Choroid plexus epithelial cell (primary cell): ENCODE results near the gene GSTM5.
"Not testable (repeated sequence)": the region's sequence is repeated elsewhere in the genome, so short reads cannot be mapped to it uniquely, and the experiment has no call there.

Source experiments
- DNase-seq: peaks from one replicate; pipeline ENCODE4 v3.0.0-alpha.2; 2010; ENCODE audit warnings: low read depth
- H3K4me3 ChIP-seq: 2 replicates; pipeline ENCODE4 v1.5.1; 2011; ENCODE audit warnings: low read depth, mild to moderate bottlenecking, control low read depth, low read length, moderate library complexity
- CTCF ChIP-seq: conservative IDR thresholded peaks from 2 replicates; pipeline ENCODE4 v1.5.1; 2011; ENCODE audit warnings: low read depth, mild to moderate bottlenecking, control low read depth, inconsistent platforms, low read length, moderate library complexity

GSTM5 gene

GRCh38 chr1:109697066-109697465 is 15.0 kb upstream of the GSTM5 start:
- H3K4me3 ChIP-seq, result no peak overlapping the region
- no peak for TF ChIP-seq CTCF
- DNase-seq, result no peak

- not testable (repeated sequence) for DNase-seq, H3K4me3 ChIP-seq
These were observed 14.2 kb upstream of the GSTM5 start for GRCh38 chr1:109697861-109698260.

GRCh38 chr1:109702940-109703339 is 9.1 kb upstream of the GSTM5 start:
- not testable (repeated sequence) for DNase-seq

DNA sequence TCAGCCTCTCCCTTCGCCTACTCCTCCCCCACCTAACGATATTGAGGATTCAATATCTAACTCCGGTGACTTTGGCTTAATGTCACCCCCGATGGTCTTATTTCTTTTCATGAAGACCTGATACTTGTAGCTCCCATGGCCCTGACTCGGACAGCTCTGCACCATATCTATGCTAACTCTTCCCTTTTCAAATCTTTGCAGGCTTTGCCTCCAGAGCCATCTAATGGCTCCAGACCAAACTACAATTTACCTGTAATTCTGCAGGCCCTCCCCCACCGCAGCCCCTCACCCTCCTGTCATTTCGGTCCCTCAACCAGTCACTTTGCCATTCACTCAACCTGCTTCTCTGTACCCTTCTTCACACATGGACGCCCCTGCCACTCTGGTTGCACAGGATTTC is 7.9 kb upstream of the GSTM5 start:
- TF ChIP-seq CTCF, result peak; percentile 17
- no peak for DNase-seq
- no peak overlapping the region for H3K4me3 ChIP-seq

More at GRCh38 chr1:109702940-109703339, 9.1 kb upstream of the GSTM5 start:
- H3K4me3 ChIP-seq, result not testable (repeated sequence)

DNA sequence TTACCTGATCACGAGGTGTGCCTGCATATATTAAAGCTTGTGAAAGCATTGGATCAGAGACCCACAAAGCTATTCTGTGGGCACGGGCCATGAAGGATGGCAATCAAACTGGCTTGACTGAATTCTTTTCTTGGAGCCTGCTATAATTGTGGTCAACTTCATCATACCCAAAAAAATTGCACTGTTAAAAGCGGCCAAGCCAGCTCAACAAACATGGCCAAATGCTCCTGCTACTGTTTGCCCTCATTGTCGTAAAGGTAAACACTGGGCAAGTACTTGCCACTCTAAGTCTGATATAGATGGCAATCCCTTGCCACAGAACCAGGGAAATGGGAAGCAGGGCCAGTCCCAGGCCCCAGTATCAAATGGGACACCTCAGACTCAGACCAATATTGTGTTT is 6.6 kb upstream of the GSTM5 start:
- no peak for DNase-seq
- TF ChIP-seq CTCF, result no peak

GRCh38 chr1:109708949-109709348 is 3.1 kb upstream of the GSTM5 start:
- DNase-seq, H3K4me3 ChIP-seq: not testable (repeated sequence)

More for the DNA sequence above, 6.6 kb upstream of the GSTM5 start:
- H3K4me3 ChIP-seq, result no peak overlapping the region

DNA sequence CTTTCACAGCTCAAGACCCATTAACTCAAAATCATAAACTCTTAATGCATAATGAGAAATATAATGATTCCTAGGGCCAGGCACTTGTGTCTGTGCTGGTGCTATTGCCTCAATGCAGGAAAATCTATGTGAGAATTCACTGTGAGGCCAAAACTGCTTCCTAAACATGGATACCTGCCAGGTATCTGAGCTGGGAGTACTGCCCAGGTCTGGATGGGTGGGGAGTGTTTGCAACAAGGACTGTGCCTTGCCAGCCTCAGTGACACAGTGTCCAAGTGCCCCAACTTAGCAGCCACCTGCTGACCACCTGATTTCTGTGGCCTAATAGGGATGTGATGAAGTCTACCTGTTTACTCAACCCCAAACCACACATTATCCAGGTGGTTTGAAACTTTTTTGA is 2.2 kb upstream of the GSTM5 start:
- not testable (repeated sequence) for H3K4me3 ChIP-seq, DNase-seq

DNA sequence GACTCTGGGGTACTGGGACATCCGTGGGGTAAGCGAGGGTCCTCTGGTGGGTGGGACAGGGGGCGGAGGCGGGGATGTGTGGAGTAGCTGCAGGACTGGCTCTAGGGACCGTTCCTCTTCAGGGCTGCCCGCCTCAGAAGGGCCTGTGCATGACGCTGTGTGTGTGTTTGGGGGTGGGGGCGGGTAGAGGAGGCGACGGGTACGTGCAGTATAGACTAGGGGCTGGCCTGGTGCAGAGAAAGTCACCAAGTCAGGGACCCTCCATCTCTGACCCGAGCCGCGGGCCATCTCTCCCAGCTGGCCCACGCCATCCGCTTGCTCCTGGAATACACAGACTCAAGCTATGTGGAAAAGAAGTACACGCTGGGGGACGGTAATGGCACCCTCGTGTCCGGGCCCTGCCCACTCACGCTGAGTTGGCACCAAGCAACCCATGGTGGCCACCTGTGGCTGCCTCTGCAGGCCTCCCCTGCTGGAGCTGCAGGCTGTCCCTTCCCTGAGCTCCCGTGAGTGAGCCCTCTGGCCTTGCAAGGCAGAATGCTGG is 342 bp downstream of the GSTM5 start:
- DNase-seq, result no peak
- H3K4me3 ChIP-seq, result peak overlapping the region; percentile 45
- no peak for TF ChIP-seq CTCF

DNA sequence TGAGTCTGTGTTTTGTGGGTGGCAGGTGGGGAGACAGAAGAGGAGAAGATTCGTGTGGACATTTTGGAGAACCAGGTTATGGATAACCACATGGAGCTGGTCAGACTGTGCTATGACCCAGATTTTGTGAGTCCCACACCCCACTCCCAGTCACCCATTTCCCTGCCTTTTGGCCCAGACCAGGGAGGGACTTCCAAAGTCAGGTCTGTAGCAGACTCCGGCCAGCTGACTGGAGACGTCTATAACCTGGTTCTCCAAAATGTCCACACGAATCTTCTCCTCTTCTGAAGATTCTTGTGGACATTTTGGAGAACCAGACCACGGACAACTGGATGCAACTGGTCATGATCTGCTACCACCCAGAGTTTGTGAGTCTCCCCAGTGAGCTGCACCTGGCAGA is 1.6 kb downstream of the GSTM5 start:
- no peak overlapping the region for H3K4me3 ChIP-seq
- no peak for TF ChIP-seq CTCF
- no peak for DNase-seq
